HepG2 (cell line): ENCODE data around the gene CAMTA1. TPM values are rescaled to one million over a fixed set of nuclear protein-coding genes. Genes with fewer than 3 reads are reported as not detected.

ENCODE experiments used
- ATAC-seq: fragments of 200-7000 bp; cut with Tn5 transposase; 3 replicates; pipeline ENCODE4 v1.9.1; 2020; ENCODE audit warnings: mild to moderate bottlenecking, moderate library complexity
- BruUV-seq: library from RNA; stranded (reverse); fragments of 400-500 nt; replicated peaks from 2 replicates; lab custom pipeline; 2021; lab: Mats Ljungman, UMichigan
- CTCF ChIA-PET: fragments of 300-600 bp; formaldehyde crosslinking; extraction: SDS; loops from one replicate; lab custom pipeline; 2021; ENCODE audit warnings: low total read pairs, inconsistent platforms, low intra/inter-chr PET ratio; lab: Yijun Ruan, JAX
- POLR2A ChIA-PET: fragments of 350-600 bp; sonication (Branson Sonifier 250); formaldehyde crosslinking; loops from one replicate; lab custom pipeline; 2020; ENCODE audit warnings: antibody characterized with exemption, inconsistent platforms; lab: Yijun Ruan, JAX
- DNase-seq: peaks from one replicate; pipeline ENCODE4 v3.0.0-alpha.2; 2015; ENCODE audit warnings: low spot score
- FAIRE-seq: peaks from 3 replicates; lab custom pipeline; 2011; peaks lifted over from hg19 to GRCh38; lab: Jason Lieb, UNC
- H2AFZ ChIP-seq: one replicate; pipeline ENCODE4 v1.6.1; 2011; ENCODE audit warnings: low read length, inconsistent platforms
- H3K27ac ChIP-seq: fragments of 300-600 bp; 3 replicates; pipeline ENCODE4 v1.8.0; 2011; ENCODE audit warnings: mixed run types, mild to moderate bottlenecking, mixed read lengths, low read length, inconsistent platforms; ENCODE audit not compliant: insufficient read depth; ENCODE audit errors: extremely low read length
- H3K27me3 ChIP-seq, 2 experiments: fragments of 200-600 bp in 1 of 2; 2 replicates in 1 of 2; 3 replicates in 1 of 2; pipeline versions ENCODE4 v1.6.0 to v1.8.0; 2011; ENCODE audit warnings: low read length in 2 of 2, mild to moderate bottlenecking in 2 of 2, moderate library complexity in 2 of 2, inconsistent platforms in 1 of 2; ENCODE audit not compliant: insufficient read depth in 2 of 2, control insufficient read depth in 1 of 2
- H3K36me3 ChIP-seq, 2 experiments: fragments of 200-600 bp in 1 of 2; replicated peaks in 1 of 2; 2 replicates in 1 of 2; 3 replicates in 1 of 2; pipeline versions ENCODE4 v1.5.1 to v1.8.0; 2011; ENCODE audit warnings: low read length in 2 of 2, inconsistent platforms in 1 of 2; ENCODE audit not compliant: insufficient read depth in 2 of 2, control insufficient read depth in 1 of 2
- H3K4me1 ChIP-seq: 2 replicates; pipeline ENCODE4 v1.5.1; 2012; ENCODE audit warnings: low read length, inconsistent platforms; ENCODE audit not compliant: insufficient read depth
- H3K4me2 ChIP-seq: 2 replicates; pipeline ENCODE4 v1.6.0; 2011; ENCODE audit warnings: low read depth, low read length, inconsistent platforms
- H3K4me3 ChIP-seq, 3 experiments: fragments of 200-600 bp in 1 of 3; sonication (generic), shearing (Covaris generic) in 1 of 3; replicated peaks in 1 of 3; 2 replicates each; pipeline ENCODE4 v1.5.1; 2011 to 2016; ENCODE audit warnings: low read length in 3 of 3, inconsistent platforms in 2 of 3, low read depth in 2 of 3, mild to moderate bottlenecking in 2 of 3, control low read depth in 1 of 3, mixed read lengths in 1 of 3; ENCODE audit not compliant: insufficient read depth in 1 of 3
- H3K79me2 ChIP-seq: one replicate; pipeline ENCODE4 v1.6.1; 2011; ENCODE audit warnings: low read length, inconsistent platforms; ENCODE audit not compliant: insufficient read depth
- H3K9ac ChIP-seq: 2 replicates; pipeline ENCODE4 v1.6.0; 2011; ENCODE audit warnings: mild to moderate bottlenecking, low read depth, low read length, inconsistent platforms; ENCODE audit not compliant: insufficient read depth
- H3K9me3 ChIP-seq: 2 replicates; pipeline ENCODE4 v1.5.1; 2012; ENCODE audit warnings: mild to moderate bottlenecking, low read length
- H4K20me1 ChIP-seq: 2 replicates; pipeline ENCODE4 v1.6.0; 2011; ENCODE audit warnings: inconsistent platforms, mild to moderate bottlenecking, low read length, moderate library complexity; ENCODE audit not compliant: insufficient read depth
- GFI1 ChIP-seq: sonication (generic); formaldehyde crosslinking; IDR thresholded peaks from 2 replicates; pipeline ENCODE4 v1.5.0; 2020; ENCODE audit warnings: missing genetic modification reagents, mild to moderate bottlenecking, borderline replicate concordance
- MAF1 ChIP-seq: sonication (generic); formaldehyde crosslinking; IDR thresholded peaks from 2 replicates; pipeline ENCODE4 v1.5.0; 2020; ENCODE audit warnings: missing genetic modification reagents, borderline replicate concordance
- MBD4 ChIP-seq: IDR thresholded peaks from 2 replicates; pipeline ENCODE4 v1.6.1; 2012; ENCODE audit warnings: low read length, inconsistent platforms, borderline replicate concordance
- MED8 ChIP-seq: sonication (generic); formaldehyde crosslinking; IDR thresholded peaks from 2 replicates; pipeline ENCODE4 v1.8.1; 2023; ENCODE audit warnings: mild to moderate bottlenecking, missing genetic modification reagents; ENCODE audit not compliant: insufficient replicate concordance
- NR2F1 ChIP-seq, 2 experiments: fragments of 450-650 bp in 1 of 2; formaldehyde crosslinking in 1 of 2; IDR thresholded peaks; 2 replicates each; pipeline versions ENCODE4 v1.5.0 to v1.6.1; 2016 to 2020; ENCODE audit warnings: mild to moderate bottlenecking in 1 of 2, missing compliant biosample characterization in 1 of 2, missing genetic modification reagents in 1 of 2, moderate library complexity in 1 of 2
- WIZ ChIP-seq: sonication (generic); formaldehyde crosslinking; IDR thresholded peaks from 2 replicates; pipeline ENCODE4 v1.5.1; 2020; ENCODE audit warnings: mild to moderate bottlenecking, missing genetic modification reagents
- ZFP37 ChIP-seq: sonication (generic); formaldehyde crosslinking; IDR thresholded peaks from 2 replicates; pipeline ENCODE4 v1.4.0; 2020; ENCODE audit warnings: missing genetic modification reagents, borderline replicate concordance
- ZFX ChIP-seq: sonication (generic); formaldehyde crosslinking; IDR thresholded peaks from 2 replicates; pipeline ENCODE4 v1.4.0; 2020; ENCODE audit warnings: mild to moderate bottlenecking, low read depth, missing genetic modification reagents, moderate library complexity
- ZNF263 ChIP-seq: sonication (generic); formaldehyde crosslinking; IDR thresholded peaks from 2 replicates; pipeline ENCODE4 v1.4.0; 2020; ENCODE audit warnings: missing genetic modification reagents
- ZNF329 ChIP-seq: sonication (generic); formaldehyde crosslinking; IDR thresholded peaks from 2 replicates; pipeline ENCODE4 v1.9.0; 2021; ENCODE audit warnings: low read depth, mild to moderate bottlenecking, missing genetic modification reagents
- ZNF431 ChIP-seq: sonication (generic); formaldehyde crosslinking; IDR thresholded peaks from 2 replicates; pipeline ENCODE4 v1.9.0; 2022; ENCODE audit warnings: missing genetic modification reagents, low read depth, mild to moderate bottlenecking, borderline replicate concordance
- ZNF446 ChIP-seq: sonication (generic); formaldehyde crosslinking; IDR thresholded peaks from 2 replicates; pipeline ENCODE4 v1.5.0; 2020; ENCODE audit warnings: mild to moderate bottlenecking, missing genetic modification reagents
- ZNF75D ChIP-seq: sonication (generic); formaldehyde crosslinking; IDR thresholded peaks from 2 replicates; pipeline ENCODE4 v1.8.1; 2023; ENCODE audit warnings: missing genetic modification reagents, mild to moderate bottlenecking, borderline replicate concordance
- WGBS: methylation state at CpG from one replicate; pipeline ENCODE4 v1.1.6; 2017; ENCODE audit warnings: low lambda C conversion rate; 5-methylcytosine and 5-hydroxymethylcytosine counted together
- in situ Hi-C: cut with HindIII; loops from 2 replicates; pipeline ENCODE4 v1.10.0; 2017; ENCODE audit warnings: low pct_unique_long_range_greater_than_20kb; ENCODE audit not compliant: extremely low pct_ligation_motif_present
- intact Hi-C: fragments of 100-400 bp; cut with micrococcal nuclease; formaldehyde crosslinking; loops from one replicate; pipeline ENCODE4 v1.10.0; 2022; ENCODE audit not compliant: unreplicated experiment
- polyA plus RNA-seq, 8 experiments: library from polyadenylated mRNA; depleted of rRNA in 3 of 8; stranded (reverse) in 7 of 8; unstranded in 1 of 8; fragments of >200 nt; fragmentation: Illumina TruSeq in 4 of 8; extraction: Trizol in 4 of 8; gene quantifications; 2 replicates each; pipeline versions ENCODE4 v1.2.1 to v1.2.3, GENCODE V29; 2011 to 2016; ENCODE audit warnings: low read depth in 4 of 8, missing spikeins in 1 of 8, mixed read lengths in 1 of 8; ENCODE audit not compliant: insufficient read depth in 1 of 8
- total RNA-seq, 5 experiments: library from RNA; depleted of rRNA; stranded (reverse); fragments of >200 nt; fragmentation: Illumina TruSeq; extraction: Trizol; gene quantifications; 2 replicates each; pipeline ENCODE4 v1.2.3, GENCODE V29; 2016; ENCODE audit warnings: low read depth in 1 of 5
- TF ChIP-seq, protein P1 (sequence below): sonication (generic); formaldehyde crosslinking; IDR thresholded peaks from 2 replicates; pipeline ENCODE4 v1.8.1; 2023; ENCODE audit warnings: mild to moderate bottlenecking, missing genetic modification reagents
- TF ChIP-seq, protein P2 (sequence below): sonication (generic); formaldehyde crosslinking; IDR thresholded peaks from 2 replicates; pipeline ENCODE4 v1.5.0; 2020; ENCODE audit warnings: missing genetic modification reagents
- TF ChIP-seq, protein P3 (sequence below): sonication (generic); formaldehyde crosslinking; IDR thresholded peaks from 2 replicates; pipeline ENCODE4 v1.4.0; 2020; ENCODE audit warnings: missing genetic modification reagents

The CAMTA1 gene
- total and polyA plus RNA-seq, 2 of the 13 experiments (the other 11 are each of a cell fraction or from before 2014, with no cell fraction given), result 25.0 to 36.4 TPM

DNA sequence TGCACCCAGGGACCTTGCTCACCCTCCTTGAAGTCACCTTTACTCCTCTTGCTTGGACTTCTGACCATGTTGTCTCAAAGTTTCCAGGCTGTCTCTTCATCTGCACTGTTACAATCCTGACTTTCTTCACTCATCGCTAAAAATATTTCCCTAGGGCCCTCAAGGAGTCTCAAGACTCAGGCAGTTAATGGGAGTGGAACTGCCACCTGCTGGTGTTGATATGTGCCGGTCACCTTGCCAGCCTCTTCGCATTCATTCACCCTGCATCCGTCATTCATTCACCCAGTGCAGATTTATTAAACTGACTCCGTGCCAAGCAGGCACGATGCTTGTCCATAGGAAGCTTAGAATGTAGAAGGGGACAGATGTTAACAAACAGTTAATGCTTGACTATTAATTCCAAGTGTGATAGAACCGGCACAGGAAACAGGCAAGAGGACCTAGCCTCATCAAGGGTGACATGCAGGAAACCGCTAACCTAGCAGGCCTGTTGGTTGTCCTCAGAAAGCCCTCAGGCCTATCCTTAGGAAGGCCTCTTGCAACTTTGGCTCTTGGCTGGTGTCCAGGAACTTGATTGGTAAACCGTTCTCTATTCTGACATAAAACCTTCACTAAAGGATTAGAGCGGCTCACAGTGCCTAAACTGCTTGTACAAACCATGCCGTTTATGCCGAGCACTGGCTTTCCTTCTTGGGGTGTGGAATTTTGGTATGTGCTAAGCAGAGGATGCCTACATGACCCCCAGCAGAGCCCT lies 342.2 kb downstream of the CAMTA1 start:
- H3K4me2 ChIP-seq, result no peak overlapping the region
- ChIA-PET CTCF (no interaction called here), POLR2A (no interaction called here)
- WGBS, result 48% methylated on average over 10 of the region's 12 CpGs
- H3K36me3 ChIP-seq, result no peaks in the 10 kb centered on the region
- H3K4me3 ChIP-seq, result no peak overlapping the region
- H3K9me3 ChIP-seq, result no peaks in the 10 kb centered on the region
- ATAC-seq (no peak), DNase-seq (no peak), FAIRE-seq (no peak)
- H3K27ac ChIP-seq, result no peak overlapping the region
- TF ChIP-seq ZFX (CRISPR knock-in tag) (no peak), ZNF446 (no peak), ZFP37 (CRISPR knock-in tag) (no peak), ZNF75D (CRISPR knock-in tag) (no peak), ZNF263 (CRISPR knock-in tag) (no peak), GFI1 (CRISPR knock-in tag) (no peak), WIZ (no peak), MAF1 (CRISPR knock-in tag) (no peak), ZNF329 (CRISPR knock-in tag) (no peak), NR2F1 (CRISPR knock-in tag; IDR thresholded peaks at IDR 0.05) (no peak), ZNF431 (CRISPR knock-in tag) (no peak), MED8 (CRISPR knock-in tag) (no peak), MBD4 (no peak)
- TF ChIP-seq, protein P1, sequence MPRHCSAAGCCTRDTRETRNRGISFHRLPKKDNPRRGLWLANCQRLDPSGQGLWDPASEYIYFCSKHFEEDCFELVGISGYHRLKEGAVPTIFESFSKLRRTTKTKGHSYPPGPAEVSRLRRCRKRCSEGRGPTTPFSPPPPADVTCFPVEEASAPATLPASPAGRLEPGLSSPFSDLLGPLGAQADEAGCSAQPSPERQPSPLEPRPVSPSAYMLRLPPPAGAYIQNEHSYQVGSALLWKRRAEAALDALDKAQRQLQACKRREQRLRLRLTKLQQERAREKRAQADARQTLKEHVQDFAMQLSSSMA, result no peak
- TF ChIP-seq, protein P2, sequence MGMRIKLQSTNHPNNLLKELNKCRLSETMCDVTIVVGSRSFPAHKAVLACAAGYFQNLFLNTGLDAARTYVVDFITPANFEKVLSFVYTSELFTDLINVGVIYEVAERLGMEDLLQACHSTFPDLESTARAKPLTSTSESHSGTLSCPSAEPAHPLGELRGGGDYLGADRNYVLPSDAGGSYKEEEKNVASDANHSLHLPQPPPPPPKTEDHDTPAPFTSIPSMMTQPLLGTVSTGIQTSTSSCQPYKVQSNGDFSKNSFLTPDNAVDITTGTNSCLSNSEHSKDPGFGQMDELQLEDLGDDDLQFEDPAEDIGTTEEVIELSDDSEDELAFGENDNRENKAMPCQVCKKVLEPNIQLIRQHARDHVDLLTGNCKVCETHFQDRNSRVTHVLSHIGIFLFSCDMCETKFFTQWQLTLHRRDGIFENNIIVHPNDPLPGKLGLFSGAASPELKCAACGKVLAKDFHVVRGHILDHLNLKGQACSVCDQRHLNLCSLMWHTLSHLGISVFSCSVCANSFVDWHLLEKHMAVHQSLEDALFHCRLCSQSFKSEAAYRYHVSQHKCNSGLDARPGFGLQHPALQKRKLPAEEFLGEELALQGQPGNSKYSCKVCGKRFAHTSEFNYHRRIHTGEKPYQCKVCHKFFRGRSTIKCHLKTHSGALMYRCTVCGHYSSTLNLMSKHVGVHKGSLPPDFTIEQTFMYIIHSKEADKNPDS (CRISPR knock-in tag), result no peak
- TF ChIP-seq, protein P3, sequence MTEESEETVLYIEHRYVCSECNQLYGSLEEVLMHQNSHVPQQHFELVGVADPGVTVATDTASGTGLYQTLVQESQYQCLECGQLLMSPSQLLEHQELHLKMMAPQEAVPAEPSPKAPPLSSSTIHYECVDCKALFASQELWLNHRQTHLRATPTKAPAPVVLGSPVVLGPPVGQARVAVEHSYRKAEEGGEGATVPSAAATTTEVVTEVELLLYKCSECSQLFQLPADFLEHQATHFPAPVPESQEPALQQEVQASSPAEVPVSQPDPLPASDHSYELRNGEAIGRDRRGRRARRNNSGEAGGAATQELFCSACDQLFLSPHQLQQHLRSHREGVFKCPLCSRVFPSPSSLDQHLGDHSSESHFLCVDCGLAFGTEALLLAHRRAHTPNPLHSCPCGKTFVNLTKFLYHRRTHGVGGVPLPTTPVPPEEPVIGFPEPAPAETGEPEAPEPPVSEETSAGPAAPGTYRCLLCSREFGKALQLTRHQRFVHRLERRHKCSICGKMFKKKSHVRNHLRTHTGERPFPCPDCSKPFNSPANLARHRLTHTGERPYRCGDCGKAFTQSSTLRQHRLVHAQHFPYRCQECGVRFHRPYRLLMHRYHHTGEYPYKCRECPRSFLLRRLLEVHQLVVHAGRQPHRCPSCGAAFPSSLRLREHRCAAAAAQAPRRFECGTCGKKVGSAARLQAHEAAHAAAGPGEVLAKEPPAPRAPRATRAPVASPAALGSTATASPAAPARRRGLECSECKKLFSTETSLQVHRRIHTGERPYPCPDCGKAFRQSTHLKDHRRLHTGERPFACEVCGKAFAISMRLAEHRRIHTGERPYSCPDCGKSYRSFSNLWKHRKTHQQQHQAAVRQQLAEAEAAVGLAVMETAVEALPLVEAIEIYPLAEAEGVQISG (CRISPR knock-in tag), result no peak
- no peak overlapping the region for H3K9ac ChIP-seq
- intact Hi-C loops (no loop called here), in situ Hi-C loops (no loop called here)
- no peak overlapping the region for H2AFZ ChIP-seq
- H3K4me1 ChIP-seq, result no peaks in the 10 kb centered on the region
- H3K79me2 ChIP-seq, result no peaks in the 10 kb centered on the region
- BruUV-seq, result no TSS peak
- peaks cover 2 to 6% of the 10 kb centered on the region in 2 experiments; a peak in 2 of 5 replicates for H3K27me3 ChIP-seq
- H4K20me1 ChIP-seq, result no peaks in the 10 kb centered on the region
